AG08396 (cell line): ENCODE measurements around the gene RNMT.
"Not testable (repeated sequence)": the region's sequence is repeated elsewhere in the genome, so short reads cannot be mapped to it uniquely, and the experiment has no call there.

Experiments used
- DNase-seq: peaks from one replicate; pipeline ENCODE4 v3.0.0; 2012; ENCODE audit warnings: low spot score, mixed read lengths

The RNMT gene

DNA sequence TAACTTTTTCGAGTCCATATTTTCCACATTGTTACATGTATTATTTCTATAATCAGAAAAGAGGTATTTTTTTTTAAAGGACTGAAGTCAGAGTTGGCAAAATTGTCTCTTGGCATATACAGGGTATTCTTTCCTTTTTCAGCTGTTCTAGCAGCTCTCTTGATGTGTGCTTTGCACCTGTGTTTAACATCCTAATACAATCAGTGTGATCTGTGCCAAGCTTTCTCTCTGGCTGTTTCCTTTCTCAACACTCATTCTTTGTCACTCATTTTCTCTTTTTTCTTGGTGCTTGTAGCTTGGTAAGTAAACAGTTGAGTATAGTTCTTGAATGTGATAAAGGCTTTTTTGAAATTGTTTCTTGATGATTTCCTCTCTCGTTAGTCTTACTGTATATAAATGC is 9.2 kb downstream of the RNMT start:
- DNase-seq = no peak

DNA sequence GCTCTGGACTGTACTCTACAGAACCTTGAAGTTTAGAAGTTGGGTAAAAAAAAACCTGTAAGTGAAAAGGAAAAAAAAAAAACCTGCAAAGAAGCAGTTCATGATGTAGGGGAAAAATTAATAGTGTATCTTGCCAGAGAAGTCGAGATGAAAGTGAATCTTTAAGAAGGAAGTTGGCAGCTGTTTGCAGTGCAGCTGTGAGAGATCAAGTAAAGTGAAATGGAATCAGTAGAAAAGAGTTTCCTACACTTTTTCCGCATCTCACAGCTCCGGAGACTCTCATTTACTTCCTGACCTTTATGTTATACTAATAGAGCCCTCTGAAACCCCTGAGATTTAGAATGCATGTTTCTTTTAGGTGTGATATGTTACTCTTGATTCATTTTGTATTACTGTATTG is 19.2 kb downstream of the RNMT start:
- no peak for DNase-seq

DNA sequence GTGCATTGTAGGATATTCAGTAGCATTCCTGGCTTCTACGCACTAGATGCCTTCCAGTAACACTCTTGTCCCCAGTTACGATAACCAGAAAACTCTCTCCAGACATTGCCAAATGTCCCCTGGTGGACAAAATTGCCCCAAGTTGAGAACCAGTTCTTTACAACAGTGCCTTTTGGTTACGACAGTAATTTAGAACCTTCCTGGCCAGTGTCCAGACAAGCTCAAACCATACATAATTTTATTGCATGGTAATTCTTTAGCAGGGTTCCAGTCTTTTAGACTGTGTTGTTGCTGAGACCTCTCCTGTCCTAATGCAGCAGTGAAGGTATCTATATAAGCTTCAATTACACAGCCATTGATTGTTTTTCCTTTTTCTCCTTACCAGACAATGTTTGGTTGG is 20.2 kb downstream of the RNMT start:
- DNase-seq = no peak

DNA sequence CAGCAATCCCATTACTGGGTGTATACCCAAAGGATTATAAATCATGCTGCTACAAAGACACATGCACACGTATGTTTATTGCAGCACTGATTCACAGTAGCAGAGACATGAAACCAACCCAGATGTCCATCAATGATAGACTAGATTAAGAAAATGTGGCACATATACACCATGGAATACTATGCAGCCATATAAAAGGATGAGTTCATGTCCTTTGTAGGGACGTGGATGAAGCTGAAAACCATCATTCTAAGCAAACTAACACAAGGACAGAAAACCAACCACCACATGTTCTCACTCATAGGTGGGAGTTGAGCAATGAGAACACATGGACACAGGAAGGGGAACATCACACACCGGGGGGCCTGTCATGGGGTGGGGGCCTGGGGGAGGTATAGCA is 25.1 kb downstream of the RNMT start:
- not testable (repeated sequence) for DNase-seq

GRCh38 chr18:13756261-13756660 is 29.8 kb downstream of the RNMT start:
- DNase-seq = no peak

DNA sequence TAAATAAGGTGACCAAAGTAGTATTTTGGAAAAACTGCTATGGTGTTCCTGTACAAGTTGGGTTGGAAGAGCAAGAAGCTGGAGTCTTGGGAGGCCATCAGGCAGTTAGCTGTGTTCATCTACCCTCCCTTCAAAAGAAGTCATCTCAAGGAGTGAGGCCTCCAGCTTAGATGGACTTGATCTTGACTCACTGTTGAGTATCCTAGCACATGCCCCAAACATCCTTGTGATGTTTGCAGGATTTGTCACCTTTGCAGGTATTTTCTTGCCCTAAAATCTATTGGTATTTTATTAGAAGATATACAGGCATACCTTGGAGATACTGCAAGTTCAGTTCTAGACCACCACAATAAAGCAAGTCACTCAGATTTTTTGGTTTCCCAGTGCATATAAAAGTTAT is 30.2 kb downstream of the RNMT start:
- DNase-seq = no peak

DNA sequence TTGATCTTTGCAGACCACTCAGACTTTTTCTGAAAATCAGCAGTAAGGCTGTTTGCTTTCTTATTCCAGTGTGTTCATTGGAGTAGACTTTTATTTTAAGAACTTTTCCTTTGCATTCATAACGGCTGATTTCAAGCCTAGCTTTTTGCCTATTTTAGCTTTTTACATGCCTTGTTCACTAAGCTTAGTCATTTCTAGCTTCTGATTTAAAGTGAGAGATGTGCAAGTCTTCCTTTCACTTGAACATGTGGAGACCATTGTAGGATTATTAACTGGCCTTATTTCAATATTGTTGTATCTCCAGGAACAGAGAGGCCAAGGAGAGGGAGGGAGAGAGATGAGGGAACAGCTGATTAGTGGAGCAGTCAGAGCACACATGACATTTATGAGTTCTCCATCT is 32.1 kb downstream of the RNMT start:
- DNase-seq = no peak

GRCh38 chr18:13760047-13760446 is 33.6 kb downstream of the RNMT start:
- DNase-seq = no peak

DNA sequence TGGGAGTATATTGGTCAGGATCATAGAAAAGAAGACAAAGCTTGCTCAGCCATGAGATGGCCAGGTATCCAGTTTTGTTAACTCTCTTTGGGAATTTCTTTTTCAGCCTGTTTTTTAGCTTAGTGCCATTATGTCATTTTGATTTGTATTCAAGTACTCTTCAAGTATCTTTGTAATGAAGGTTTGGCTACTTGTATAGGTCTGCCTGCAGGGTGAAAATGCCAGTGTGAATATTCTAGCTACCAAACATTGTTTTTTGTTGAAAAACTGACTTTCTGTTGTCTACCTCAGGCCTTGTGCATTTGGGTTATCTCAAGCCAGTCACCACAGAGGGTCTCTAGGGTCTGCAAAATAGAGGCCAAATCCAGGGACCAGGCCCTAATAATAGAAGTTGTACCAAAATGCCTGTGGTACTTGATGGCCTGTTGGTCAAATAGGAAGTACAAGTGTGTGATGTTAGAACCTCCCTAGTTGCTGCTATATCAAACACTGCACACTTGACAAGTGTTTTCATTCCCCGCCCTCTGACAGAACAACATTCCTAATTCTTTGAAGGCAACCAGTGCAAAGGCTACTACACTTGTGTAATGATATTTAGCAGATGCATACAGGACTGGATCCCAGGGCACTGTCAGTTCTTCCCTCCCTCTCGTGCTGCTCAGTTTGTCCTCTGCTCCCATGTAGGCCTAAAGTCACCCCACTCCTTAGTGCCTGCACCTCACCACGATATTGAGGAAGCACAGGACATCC is 36.4 kb downstream of the RNMT start:
- no peak for DNase-seq

GRCh38 chr18:13775058-13775457 is 48.6 kb downstream of the RNMT start:
- DNase-seq = no peak

DNA sequence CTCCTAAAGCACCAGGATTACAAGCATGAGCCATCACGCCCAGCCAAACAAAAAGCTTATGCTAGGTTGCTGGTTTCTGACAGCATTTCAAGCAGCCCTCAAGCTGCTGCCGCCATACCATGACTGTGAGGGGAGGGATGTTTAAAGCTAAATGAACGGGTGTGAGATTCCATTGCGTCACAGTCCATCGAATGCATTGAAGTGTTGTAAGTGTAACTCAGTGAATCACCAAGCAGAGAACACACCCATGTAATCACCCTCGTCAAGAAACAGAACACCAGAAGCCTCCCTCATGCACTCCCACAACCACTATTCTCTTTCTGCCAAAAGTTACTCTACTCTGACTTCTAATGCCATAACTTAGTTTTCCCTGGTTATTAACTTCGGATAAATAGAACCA is 64.7 kb downstream of the RNMT start:
- DNase-seq = no peak

GRCh38 chr18:13793819-13794218 is 67.3 kb downstream of the RNMT start:
- DNase-seq = no peak

DNA sequence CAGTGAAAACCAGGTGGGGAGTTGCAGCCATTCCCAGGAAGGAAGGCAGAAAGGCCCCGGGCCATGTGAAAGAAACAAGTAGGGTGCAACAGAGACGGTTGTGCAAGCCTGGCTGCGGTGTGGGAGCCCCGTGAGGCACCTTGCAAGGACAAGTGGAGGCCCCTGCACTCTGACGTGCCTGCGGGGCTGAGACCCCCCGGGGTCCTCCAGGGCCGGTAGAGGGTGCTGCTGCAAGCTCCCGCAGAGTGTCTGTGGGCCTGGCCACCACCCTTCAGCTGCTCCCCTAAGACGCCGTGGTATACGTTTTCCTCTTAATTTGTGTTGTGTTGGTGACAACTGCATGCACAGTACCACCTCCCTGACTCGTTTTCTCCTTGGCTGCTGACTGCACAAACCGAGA is 70.0 kb downstream of the RNMT start:
- DNase-seq = no peak

GRCh38 chr18:13797157-13797611 is 70.7 kb downstream of the RNMT start:
- DNase-seq = no peak

- no peak for DNase-seq
Measured at GRCh38 chr18:13799396-13799795, 72.9 kb downstream of the RNMT start.

- DNase-seq = peak; percentile 58
Measured at GRCh38 chr18:13800505-13801259, 74.2 kb downstream of the RNMT start.

DNA sequence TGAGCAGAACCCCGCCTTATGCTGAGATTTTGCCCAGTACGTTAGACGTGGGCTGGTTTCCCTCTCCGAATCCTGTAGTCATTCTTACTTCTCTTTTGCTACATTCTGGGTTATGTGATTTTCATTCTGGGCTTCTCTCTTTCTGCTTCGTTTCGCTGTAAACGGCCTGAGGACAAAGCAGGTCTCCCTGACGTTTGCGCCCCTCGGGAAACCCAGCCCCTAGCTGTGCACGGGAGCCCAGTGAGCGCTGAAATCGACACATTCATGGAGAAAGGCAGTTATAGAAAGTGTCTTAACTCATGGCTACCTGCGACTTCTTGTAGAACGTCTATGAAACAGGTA is 74.8 kb downstream of the RNMT start:
- no peak for DNase-seq

DNA sequence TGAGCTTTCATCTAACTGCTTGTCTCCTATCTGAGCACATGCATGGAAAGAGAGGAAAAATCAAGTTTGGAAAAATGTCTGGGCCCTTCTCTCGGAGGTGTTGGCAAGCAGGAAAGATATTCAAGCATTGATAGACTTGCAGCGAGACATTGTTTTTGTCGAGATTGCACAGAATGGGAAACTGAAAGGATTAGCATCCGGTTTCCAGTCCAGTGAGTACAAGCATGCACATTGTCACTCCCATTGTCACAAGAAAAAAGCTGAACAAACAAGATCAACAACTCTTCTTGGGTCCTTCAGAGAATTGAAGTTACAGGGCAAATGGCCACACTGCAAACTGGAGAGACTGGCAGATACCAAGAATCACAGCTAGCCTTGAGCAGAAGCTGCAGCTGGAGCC is 77.8 kb downstream of the RNMT start:
- no peak for DNase-seq

DNA sequence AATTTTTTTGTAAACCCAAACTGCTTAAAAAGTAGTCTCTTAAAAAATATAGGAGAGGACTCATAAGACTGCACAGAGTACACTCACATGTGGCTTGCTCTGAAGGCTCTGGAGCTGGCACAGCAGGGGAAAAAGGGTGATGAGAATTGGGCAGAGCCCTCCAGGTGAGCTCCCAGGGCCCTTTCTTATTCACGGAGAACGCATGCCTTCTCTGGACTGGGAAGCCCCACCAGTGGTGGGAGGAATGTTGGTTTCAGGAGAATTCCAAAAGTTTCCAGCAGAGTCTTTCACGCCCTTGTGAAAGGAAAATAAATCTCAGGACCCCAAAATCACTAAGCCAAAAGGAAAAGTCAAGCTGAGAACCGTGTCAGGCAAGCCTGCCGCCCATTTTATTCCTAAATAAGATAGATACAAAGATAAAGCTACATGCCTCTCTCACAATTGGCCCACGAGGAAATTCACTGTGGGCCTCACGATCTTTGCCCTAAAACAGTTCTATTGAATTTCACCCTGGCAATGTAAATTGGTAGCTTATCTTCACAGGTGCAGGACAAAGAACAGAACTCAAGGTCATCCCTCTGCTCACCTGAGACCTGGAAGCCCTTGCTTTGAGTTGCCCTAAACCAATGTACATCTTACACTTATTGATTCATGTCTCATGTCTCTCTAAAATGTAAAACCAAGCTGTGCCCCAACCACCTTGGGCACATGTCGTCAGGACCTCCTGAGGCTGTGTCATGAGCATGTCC is 82.0 kb downstream of the RNMT start:
- no peak for DNase-seq

DNA sequence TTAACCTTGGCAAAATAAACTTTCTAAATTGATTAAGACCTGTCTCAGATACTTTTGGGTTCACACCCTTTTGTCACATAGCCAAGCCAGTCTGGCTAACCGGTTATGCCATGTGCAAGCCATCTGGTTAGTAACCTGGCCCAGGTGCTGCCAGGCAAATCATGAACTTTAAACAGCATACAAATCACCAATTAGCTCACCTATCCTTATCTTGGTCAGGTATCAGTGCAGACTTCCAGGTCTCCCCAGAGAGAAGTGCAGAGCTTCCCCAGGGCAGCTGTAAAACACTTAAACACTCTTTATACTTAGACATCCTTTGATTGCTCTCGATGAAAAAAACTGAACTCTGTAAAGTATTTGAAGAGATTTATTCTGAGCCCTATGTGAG is 82.6 kb downstream of the RNMT start:
- no peak for DNase-seq

DNA sequence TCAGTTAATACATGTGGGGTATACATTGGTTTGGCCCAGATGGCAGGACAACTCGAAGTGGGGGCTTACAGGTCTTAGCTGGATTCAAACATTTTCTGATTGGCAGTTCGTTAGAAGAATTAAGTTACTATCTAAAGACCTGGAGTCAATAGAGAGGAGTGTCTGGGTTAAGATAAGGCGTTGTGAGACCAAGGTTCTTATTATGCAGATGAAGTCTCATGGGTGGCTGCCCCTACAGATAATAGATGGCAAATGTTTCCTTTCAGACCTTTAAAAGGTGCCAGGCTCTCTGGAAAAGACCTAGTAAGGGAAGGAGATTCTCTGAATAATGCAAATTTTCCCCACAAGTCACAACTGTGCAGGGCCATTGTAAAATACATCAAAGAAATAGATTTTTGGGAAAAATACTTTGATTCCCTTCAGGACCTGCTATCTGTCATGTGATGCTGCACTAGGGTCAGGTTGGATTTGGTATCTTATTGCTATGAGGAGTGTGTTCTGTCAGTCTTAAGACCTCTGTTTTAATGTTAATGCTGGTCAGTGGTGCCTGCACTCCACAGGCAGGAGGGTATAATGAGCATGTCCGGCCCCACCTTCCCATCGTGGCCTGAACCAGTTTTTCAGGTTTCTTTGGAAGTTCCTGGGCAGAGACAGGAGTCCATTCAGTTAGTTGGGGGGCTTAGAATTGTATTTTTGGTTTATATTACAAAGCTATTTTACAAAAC is 83.2 kb downstream of the RNMT start:
- no peak for DNase-seq

DNA sequence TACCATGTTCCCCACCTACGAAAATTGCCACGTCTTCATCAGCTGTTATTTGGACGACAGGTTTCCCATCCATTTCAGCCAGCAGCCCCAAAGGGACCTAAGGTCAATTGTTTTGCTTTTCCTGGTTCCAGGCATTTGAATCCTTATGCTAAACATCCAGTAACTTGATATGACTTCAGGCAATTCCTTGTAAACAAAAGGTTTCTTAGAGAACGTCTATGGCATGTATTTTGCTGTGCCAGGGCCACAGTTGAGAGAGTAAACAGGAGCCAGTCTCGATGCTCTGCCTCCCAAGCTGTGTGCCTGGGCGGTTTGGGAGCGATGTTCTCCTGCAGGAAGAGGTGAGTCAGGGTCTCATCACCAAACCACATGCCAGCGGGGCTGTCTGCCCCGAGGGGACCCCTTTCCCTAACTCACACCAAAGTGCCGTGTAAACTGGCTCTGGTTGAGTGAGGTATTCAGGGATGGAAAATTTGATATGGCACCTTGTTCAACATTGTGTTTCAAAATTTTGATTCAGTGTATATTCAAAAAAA is 84.5 kb downstream of the RNMT start:
- DNase-seq = no peak
